RWPE2 (cell line): ENCODE results near the gene DNAJC6.

ENCODE experiments used
- ATAC-seq: fragments of 200-7000 bp; cut with Tn5 transposase; 3 replicates; pipeline ENCODE4 v1.9.1; 2021; ENCODE audit warnings: low read depth
- DNase-seq: peaks from one replicate; pipeline ENCODE4 v3.0.0-alpha.2; 2020; ENCODE audit warnings: low spot score
- H3K27ac ChIP-seq: fragments of 450-650 bp; 2 replicates; pipeline ENCODE4 v1.5.1; 2017; ENCODE audit warnings: mild to moderate bottlenecking; ENCODE audit not compliant: poor library complexity, severe bottlenecking
- H3K27me3 ChIP-seq: fragments of 250-450 bp; sonication (Bioruptor Pico); 2 replicates; pipeline ENCODE4 v1.5.1; 2021; ENCODE audit warnings: mild to moderate bottlenecking, moderate library complexity; ENCODE audit not compliant: insufficient read depth, poor library complexity, severe bottlenecking
- H3K36me3 ChIP-seq: fragments of 250-450 bp; sonication (Bioruptor Pico); 2 replicates; pipeline ENCODE4 v1.5.1; 2020; ENCODE audit warnings: low read depth, mild to moderate bottlenecking, moderate library complexity
- H3K4me1 ChIP-seq: fragments of 250-450 bp; sonication (Bioruptor Pico); 2 replicates; pipeline ENCODE4 v1.5.1; 2021; ENCODE audit warnings: mild to moderate bottlenecking, moderate library complexity; ENCODE audit not compliant: insufficient read depth, poor library complexity, severe bottlenecking
- H3K4me3 ChIP-seq: fragments of 250-450 bp; sonication (Bioruptor Pico); 2 replicates; pipeline ENCODE4 v1.5.1; 2021; ENCODE audit warnings: mild to moderate bottlenecking, moderate library complexity; ENCODE audit not compliant: severe bottlenecking
- H3K9me3 ChIP-seq: fragments of 250-450 bp; sonication (Bioruptor Pico); 2 replicates; pipeline ENCODE4 v1.5.1; 2021; ENCODE audit warnings: mild to moderate bottlenecking, moderate library complexity; ENCODE audit not compliant: severe bottlenecking
- TF ChIP-seq, protein P1 (sequence below): fragments of 450-650 bp; IDR thresholded peaks from one replicate; pipeline ENCODE4 v1.5.1; 2017; ENCODE audit warnings: mild to moderate bottlenecking, moderate library complexity; ENCODE audit not compliant: poor library complexity, severe bottlenecking

The DNAJC6 gene

DNA sequence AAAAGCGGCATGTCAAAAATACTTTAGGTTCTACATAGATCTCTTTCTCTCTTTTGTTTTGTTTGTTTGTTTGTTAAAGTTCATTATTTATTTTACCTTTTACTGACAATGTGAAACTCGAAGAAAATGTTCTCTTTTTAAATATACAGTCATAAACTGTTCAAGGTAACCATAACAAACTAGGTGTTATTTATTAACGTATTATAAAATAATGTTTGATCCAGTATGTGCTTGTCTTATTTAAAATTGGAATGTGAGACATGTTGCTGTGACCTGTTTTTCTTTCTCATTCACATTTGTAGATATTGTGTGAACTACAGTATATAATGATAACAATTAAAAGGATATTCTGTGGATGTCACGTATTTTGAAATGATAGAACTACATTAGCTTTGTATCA, 105.2 kb downstream of the DNAJC6 start:
- H3K27me3 ChIP-seq = no peaks in the 10 kb centered on the region
- H3K4me3 ChIP-seq = no peak overlapping the region
- peaks cover 22% of the 10 kb centered on the region for H3K4me1 ChIP-seq
- TF ChIP-seq, protein P1, sequence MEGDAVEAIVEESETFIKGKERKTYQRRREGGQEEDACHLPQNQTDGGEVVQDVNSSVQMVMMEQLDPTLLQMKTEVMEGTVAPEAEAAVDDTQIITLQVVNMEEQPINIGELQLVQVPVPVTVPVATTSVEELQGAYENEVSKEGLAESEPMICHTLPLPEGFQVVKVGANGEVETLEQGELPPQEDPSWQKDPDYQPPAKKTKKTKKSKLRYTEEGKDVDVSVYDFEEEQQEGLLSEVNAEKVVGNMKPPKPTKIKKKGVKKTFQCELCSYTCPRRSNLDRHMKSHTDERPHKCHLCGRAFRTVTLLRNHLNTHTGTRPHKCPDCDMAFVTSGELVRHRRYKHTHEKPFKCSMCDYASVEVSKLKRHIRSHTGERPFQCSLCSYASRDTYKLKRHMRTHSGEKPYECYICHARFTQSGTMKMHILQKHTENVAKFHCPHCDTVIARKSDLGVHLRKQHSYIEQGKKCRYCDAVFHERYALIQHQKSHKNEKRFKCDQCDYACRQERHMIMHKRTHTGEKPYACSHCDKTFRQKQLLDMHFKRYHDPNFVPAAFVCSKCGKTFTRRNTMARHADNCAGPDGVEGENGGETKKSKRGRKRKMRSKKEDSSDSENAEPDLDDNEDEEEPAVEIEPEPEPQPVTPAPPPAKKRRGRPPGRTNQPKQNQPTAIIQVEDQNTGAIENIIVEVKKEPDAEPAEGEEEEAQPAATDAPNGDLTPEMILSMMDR = no peak
- no peaks in the 10 kb centered on the region for H3K9me3 ChIP-seq
- no peaks in the 10 kb centered on the region for H3K36me3 ChIP-seq
- no peak for DNase-seq
- H3K27ac ChIP-seq = no peak overlapping the region
- no peak for ATAC-seq

DNA sequence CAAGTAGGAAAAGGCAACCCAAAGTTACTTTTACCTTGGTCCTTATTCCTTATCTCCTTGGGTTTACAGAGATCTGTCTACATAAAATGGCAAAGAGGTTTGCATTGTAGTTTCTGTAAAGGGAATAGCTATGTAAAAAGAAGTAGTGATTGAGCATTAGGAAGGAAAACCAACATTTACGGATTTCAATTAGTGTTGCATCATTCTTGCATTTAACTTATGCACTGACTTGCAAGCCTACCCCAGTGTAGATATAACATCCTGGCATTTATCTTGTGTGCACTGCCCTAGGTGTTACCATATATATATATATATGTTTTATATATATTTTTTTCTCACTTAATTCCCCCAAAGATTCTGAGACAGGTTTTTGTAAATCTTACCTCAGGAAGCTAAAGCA, 107.4 kb downstream of the DNAJC6 start:
- H3K4me3 ChIP-seq = no peak overlapping the region
- DNase-seq (no peak), ATAC-seq (no peak)
- no peaks in the 10 kb centered on the region for H3K36me3 ChIP-seq
- H3K9me3 ChIP-seq = no peaks in the 10 kb centered on the region
- H3K4me1 ChIP-seq = peaks cover 22% of the 10 kb centered on the region
- no peak overlapping the region for H3K27ac ChIP-seq
- no peaks in the 10 kb centered on the region for H3K27me3 ChIP-seq
- TF ChIP-seq, protein P1 = no peak

DNA sequence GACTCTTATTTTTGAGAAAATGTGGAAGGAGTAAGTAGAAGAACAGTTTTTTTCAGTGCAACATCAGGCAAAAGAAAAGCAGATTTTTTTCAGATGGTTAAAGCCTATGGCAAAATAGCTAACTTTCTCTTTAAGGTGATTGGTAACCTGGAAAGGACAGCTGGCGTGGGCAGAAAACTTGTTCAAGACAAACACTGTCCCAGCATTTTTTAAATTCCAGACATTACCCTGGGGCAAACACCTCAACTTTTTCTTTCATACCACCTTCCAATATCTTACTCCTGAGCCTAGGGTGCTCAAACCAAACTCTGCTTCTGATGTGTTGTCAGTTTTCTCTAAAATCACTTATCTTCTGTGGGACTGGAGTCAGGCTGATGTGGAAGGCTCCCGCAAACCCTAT, 108.4 kb downstream of the DNAJC6 start:
- DNase-seq = no peak
- no peak overlapping the region for H3K4me3 ChIP-seq
- H3K36me3 ChIP-seq = no peaks in the 10 kb centered on the region
- H3K27me3 ChIP-seq = no peaks in the 10 kb centered on the region
- peak overlapping the region; percentile 91 for H3K27ac ChIP-seq
- TF ChIP-seq, protein P1 = no peak
- ATAC-seq = peak; percentile 6; the same call in 1 of the 3 replicates
- no peaks in the 10 kb centered on the region for H3K9me3 ChIP-seq
- peaks cover 31% of the 10 kb centered on the region for H3K4me1 ChIP-seq

DNA sequence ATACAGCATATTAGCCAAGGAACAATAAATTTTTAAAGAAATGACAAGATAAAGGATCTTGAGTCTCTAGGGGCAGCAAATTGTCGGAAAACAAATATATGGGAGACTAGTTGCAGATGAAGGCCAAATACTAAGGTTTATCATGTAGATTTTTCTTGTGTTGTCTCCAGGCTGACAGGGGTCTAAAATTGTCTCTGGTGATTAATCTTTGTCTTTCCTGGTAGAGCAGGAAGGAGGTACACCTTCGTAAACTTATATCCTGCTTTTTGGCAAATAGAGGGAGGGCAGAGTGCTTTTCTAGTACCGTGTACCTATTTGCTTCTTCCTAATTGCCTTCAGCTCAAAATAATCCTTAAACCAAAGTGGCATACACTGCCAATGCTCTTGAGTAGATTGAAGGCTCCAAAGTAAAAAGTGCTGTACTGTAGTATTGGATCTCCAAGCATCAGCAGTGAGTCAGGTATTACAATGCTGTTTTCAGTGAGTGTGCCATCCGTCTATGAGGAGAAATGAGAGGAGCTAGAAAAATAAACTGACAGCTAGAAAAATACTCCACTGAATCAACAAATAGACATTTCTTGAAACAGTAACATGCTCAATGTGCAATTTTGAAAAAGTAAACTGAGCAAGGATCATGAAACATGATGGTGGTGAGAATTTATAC, 109.3 kb downstream of the DNAJC6 start:
- Histone ChIP-seq H3K4me1 (peaks cover 40% of the 10 kb centered on the region), H3K4me3 (no peak overlapping the region), H3K36me3 (no peaks in the 10 kb centered on the region), H3K27me3 (no peaks in the 10 kb centered on the region), H3K27ac (peak overlapping the region; percentile 91), H3K9me3 (no peaks in the 10 kb centered on the region)
- TF ChIP-seq, protein P1 = no peak
- ATAC-seq (no peak), DNase-seq (no peak)
